ENCODE measurements around the gene YTHDC1.
"Not testable (repeated sequence)": the region's sequence is repeated elsewhere in the genome, so short reads cannot be mapped to it uniquely, and the experiment has no call there.

Gene YTHDC1

DNA sequence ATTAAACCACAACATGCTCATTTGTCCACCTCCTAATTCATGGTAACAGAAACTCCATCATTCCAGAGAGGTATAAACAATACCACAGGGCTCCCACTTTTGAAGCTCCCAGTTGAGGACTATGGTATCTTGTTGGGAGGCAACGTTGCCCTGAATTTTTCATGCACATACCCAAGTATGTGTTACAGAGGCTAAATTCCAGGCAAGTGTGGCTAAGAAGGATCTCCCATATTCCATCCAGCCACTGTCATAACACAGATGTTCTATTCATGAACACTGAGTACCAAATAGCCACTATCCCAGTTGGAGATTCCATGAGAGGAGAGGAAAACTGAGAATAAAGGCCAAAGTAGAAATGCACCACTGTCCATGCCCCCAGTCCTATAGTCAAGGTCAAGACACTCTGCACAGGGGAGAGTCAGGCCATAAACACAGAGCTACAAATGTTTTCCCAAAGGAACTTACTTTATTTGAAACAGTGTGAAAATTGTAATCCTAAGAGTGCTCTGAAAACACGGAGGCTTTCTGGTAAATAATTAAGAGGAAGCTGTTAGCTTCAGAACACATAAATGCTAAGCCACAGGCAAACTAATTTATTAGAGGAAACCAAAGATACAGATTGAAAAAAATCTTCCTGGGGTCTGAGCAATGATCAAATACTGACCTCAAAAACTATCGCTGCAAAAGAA, 62.0 kb downstream of the YTHDC1 start:
- no peak for DNase-seq (ENCODE audit: low spot score)

- DNase-seq (ENCODE audit: low spot score): no peak
Observed at GRCh38 chr4:68283714-68284113, 66.2 kb downstream of the YTHDC1 start.

DNA sequence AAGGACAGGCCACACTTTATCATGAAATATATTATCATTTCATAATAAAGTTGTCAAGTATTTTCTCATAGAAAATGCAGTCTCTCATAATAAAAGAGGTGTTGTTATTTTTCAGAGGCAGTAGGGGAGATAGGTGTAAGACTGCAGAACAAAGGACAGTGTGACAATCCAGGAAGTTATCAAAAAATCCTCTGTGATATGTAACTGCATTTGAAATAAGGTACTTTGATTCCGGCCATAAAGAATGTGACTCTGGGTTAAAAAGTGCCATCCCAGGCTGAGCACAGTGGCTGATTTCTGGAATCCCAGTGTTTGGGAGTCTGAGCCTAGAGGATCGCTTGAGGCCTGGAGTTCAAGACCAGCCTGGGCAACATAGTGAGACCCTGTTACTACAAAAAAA, 66.8 kb downstream of the YTHDC1 start:
- DNase-seq (ENCODE audit: low spot score): no peak

DNA sequence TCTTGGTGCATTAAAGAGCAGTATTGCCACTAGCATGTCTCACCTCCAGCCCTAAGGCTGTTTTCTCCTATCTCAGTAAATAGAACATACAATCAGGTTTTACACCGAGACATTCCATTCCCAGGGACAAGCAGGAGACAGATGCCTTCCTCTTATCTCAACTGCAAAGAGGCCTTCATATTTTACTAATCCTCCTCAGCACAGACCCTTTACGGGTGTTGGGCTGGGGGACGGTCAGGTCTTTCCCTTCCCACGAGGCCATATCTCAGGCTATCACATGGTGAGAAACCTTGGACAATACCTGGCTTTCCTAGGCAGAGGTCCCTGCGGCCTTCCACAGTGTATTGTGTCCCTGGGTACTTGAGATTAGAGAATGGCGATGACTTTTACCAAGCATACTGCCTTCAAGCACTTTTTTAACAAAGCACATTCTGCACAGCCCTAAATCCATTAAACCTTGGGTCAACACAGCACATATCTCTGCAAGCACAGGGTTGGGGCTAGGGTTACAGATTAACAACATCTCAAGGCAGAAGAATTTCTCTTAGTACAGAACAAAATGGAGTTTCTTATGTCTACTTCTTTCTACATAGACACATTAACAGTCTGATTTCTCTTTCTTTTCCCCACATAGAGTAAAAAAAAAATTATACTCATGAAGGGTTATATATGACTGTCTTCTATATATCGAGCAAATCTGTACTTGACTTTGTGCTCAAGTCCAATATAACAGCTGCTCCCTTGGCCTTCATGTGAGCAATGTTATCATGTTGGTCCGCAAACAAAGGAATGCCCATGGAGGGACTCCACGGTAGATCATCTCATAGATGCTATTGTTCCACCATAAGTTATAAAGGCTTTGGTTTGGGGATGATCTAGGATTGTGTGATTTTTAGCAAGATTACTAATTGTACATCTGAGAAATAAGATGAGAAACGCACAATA, 67.8 kb downstream of the YTHDC1 start:
- DNase-seq (ENCODE audit: low spot score): not testable (repeated sequence)

GRCh38 chr4:68278029-68278428, 71.9 kb downstream of the YTHDC1 start:
- DNase-seq (ENCODE audit: low spot score): no peak

DNA sequence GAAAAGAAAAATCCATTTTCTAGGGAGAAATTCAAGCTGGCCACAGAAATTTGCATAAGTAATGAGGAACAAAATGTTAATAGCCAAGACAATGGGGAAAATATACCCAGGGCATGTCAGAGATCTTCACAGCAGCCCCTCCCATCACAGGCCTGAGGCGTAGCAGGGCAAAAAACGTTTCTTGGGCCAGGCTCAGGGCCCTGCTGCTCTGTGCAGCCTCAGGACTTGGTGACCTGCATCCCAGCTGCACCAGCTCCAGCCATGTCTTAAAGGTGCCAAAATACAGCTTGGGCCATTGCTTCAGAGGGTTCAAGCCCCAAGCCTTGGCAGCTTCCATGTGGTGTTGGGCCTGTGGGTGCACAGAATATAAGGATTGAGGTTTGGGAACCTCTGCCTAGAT, 72.3 kb downstream of the YTHDC1 start:
- DNase-seq (ENCODE audit: low spot score): no peak

- DNase-seq (ENCODE audit: low spot score): no peak
Observed at GRCh38 chr4:68272860-68273259, 77.0 kb downstream of the YTHDC1 start.

- DNase-seq (ENCODE audit: low spot score): no peak
Observed at GRCh38 chr4:68272380-68272779, 77.5 kb downstream of the YTHDC1 start.

DNA sequence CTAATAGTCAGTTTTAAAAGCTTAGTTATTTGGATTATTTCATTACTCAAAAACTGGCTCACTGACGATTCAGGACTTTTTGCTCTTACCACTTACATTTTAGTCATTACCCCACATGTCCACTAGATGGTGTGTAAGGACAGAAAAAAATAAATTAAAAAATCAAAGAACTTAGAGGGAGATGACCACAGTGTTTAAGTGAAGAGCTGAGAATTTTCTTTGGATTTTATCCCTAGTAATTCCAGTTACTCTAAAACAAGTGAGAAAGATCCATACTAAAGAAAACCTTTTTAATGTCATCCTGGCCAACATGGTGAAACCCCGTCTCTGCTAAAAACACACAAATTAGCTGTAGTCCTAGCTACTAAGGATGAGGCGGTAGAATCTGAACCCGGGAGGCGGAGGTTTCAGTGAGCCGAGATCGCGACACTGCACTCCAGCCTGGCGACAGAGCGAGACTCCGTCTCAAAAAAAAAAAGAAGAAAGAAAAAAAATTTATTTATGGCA, 78.0 kb downstream of the YTHDC1 start:
- peak; percentile 67 for DNase-seq (ENCODE audit: low spot score)

DNA sequence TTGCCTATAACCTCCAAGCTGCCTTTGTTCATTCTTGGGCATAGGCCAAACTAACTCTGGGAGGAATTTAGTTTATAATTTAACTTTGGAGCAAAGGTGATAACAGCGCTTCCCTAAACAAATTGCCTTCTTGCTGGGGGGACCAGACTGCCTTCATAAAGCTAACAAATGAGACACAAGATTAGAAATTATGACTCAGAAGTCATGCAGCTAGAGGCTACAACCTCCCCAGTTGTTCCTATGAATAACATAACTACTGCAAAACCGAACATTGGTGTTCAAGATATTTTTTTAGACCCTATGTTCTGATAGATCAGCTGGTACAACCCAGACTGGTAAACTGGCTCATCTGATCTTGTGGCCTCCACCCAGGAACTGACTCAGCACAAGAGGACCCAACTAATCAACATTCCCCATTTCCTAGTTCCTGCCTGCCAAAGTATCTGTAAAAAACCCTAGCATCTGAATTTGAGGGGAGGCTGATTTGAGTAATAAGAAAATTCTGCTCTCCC, 82.4 kb downstream of the YTHDC1 start:
- peak; percentile 3 for DNase-seq (ENCODE audit: low spot score)

DNA sequence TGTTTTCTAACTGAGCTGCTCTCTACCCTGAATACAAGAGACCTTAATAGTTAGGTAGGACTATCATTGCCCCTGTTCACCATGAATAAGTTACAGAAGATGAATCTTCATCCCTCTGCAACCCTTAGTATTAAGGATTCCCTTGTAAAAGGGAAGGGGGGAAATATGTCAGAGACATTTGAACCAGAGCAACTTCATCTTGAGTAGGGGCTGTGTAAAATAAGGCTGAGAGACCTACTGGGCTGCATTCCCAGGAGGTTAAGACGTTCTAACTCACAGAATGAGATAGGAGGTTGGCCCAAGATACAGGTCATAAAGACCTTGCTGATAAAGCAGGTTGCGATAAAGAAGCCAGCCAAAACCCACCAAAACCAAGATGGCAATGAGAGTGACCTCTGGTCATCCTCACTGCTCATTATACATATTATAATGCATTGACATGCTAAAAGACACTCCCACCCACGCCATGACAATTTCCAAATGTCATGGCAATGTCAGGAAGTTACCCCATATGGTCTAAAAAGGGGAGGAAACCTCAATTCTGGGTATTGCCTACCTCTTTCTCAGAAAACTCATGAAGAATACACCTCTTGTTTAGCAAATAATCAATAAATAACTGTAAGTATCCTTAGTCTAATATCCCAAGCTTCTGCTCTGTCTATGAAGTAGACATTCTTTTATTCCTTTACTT, 84.9 kb downstream of the YTHDC1 start:
- DNase-seq (ENCODE audit: low spot score): no peak
